SK-N-MC (cell line): Measurements from ENCODE around the gene PTPRA.
"Not testable (repeated sequence)": the region's sequence is repeated elsewhere in the genome, so short reads cannot be mapped to it uniquely, and the experiment has no call there.

Source experiments
- DNase-seq: peaks from one replicate; pipeline ENCODE4 v3.0.0-alpha.2; 2011; ENCODE audit warnings: low read depth, low spot score
- H3K27ac ChIP-seq: fragments of 200-600 bp; sonication (generic); 2 replicates; pipeline ENCODE4 v1.5.1; 2016; ENCODE audit warnings: mixed run types
- H3K36me3 ChIP-seq: fragments of 200-600 bp; sonication (generic); 2 replicates; pipeline ENCODE4 v1.6.1; 2017; ENCODE audit warnings: antibody characterized with exemption, low read length, mixed read lengths; ENCODE audit not compliant: insufficient read depth
- H3K4me3 ChIP-seq: fragments of 200-600 bp; sonication (generic); 2 replicates; pipeline ENCODE4 v1.5.1; 2016
- H3K9ac ChIP-seq: fragments of 200-600 bp; sonication (generic); 2 replicates; pipeline ENCODE4 v1.8.0; 2017; ENCODE audit warnings: mixed run types, mixed read lengths; ENCODE audit not compliant: insufficient read length
- H3K9me3 ChIP-seq: fragments of 200-600 bp; sonication (generic); 2 replicates; pipeline ENCODE4 v1.6.1; 2017; ENCODE audit warnings: low read depth, mild to moderate bottlenecking, antibody characterized with exemption, low read length, moderate library complexity, mixed read lengths
- EZH2 ChIP-seq: fragments of 200-600 bp; sonication (generic); IDR thresholded peaks from one replicate; pipeline ENCODE4 v1.6.1; 2017; ENCODE audit warnings: antibody characterized with exemption
- FOXP2 ChIP-seq: optimal IDR thresholded peaks from 2 replicates; pipeline ENCODE3; 2011; ENCODE audit warnings: mild to moderate bottlenecking, moderate library complexity; ENCODE audit not compliant: insufficient read depth; ENCODE audit errors: extremely low read length, control extremely low read depth
- POLR2AphosphoS5 ChIP-seq: IDR thresholded peaks from 2 replicates; pipeline ENCODE4 v1.6.1; 2012; ENCODE audit warnings: mild to moderate bottlenecking, low read depth, low read length, borderline replicate concordance

PTPRA gene

GRCh38 chr20:3045042-3045815 is 171.9 kb downstream of the PTPRA start:
- TF ChIP-seq EZH2, result no peak
- no peak for TF ChIP-seq FOXP2
- TF ChIP-seq POLR2AphosphoS5, result no peak
- no peak for DNase-seq
- Histone ChIP-seq H3K9ac (peak overlapping the region; percentile 87), H3K4me3 (peak overlapping the region; percentile 99), H3K27ac (no peak overlapping the region), H3K36me3 (peaks cover 20% of the 10 kb centered on the region), H3K9me3 (no peaks in the 10 kb centered on the region)

DNA sequence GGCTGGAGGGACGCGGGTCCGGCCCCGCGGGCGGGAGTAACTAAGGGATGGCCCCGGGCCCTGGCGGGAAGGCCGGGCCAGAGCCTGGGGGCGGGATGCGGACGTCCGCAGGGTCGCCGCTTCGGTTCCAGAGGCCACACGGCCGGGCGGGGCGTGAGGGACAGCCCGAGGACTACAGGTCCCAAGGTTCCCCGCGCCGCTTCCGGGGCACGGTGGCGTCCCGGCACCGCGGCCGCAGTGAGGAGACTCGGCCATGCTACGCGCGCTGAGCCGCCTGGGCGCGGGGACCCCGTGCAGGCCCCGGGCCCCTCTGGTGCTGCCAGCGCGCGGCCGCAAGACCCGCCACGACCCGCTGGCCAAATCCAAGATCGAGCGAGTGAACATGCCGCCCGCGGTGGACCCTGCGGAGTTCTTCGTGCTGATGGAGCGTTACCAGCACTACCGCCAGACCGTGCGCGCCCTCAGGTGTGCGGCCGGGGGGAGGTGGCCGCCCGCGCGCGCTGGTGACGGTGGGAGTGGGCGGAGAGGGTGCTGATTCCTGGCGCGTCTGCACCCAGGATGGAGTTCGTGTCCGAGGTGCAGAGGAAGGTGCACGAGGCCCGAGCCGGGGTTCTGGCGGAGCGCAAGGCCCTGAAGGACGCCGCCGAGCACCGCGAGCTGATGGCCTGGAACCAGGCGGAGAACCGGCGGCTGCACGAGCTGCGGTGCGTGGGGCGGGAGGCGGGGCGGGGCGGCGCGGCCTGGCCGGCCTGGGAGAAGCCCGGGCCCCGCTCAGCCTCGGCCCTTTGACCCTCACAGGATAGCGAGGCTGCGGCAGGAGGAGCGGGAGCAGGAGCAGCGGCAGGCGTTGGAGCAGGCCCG is 172.8 kb downstream of the PTPRA start, which contains the start of gene MRPS26:
MRPS26 (plus strand) TSS at position 237 of the 861 bp plus-strand sequence; CDS start at position 254, 17 bp downstream.
- Histone ChIP-seq H3K27ac (no peak within 1 kb of the TSS), H3K4me3 (peak within 1 kb of the TSS; percentile 99), H3K36me3 (peaks cover 20% of the 10 kb centered on the region), H3K9me3 (no peaks in the 10 kb centered on the region), H3K9ac (peak within 1 kb of the TSS; percentile 87)
- TF ChIP-seq POLR2AphosphoS5 (peak; percentile 81; the same call in 1 of the 2 replicates), EZH2 (no peak), FOXP2 (no peak)
- no peak for DNase-seq

GRCh38 chr20:3046677-3047462 is 173.6 kb downstream of the PTPRA start:
- TF ChIP-seq POLR2AphosphoS5, result no peak
- no peak for TF ChIP-seq FOXP2
- TF ChIP-seq EZH2, result no peak
- Histone ChIP-seq H3K4me3 (peak overlapping the region; percentile 99), H3K27ac (no peak overlapping the region), H3K9ac (peak overlapping the region; percentile 87), H3K9me3 (no peaks in the 10 kb centered on the region), H3K36me3 (peaks cover 20% of the 10 kb centered on the region)
- DNase-seq, result no peak

- DNase-seq, result no peak
- Histone ChIP-seq H3K4me3 (no peak overlapping the region), H3K36me3 (peaks cover 20% of the 10 kb centered on the region), H3K9ac (no peak overlapping the region), H3K27ac (no peak overlapping the region), H3K9me3 (no peaks in the 10 kb centered on the region)
- no peak for TF ChIP-seq POLR2AphosphoS5
- TF ChIP-seq FOXP2, result no peak
- TF ChIP-seq EZH2, result no peak
Observed at GRCh38 chr20:3047486-3048419, 174.5 kb downstream of the PTPRA start.

DNA sequence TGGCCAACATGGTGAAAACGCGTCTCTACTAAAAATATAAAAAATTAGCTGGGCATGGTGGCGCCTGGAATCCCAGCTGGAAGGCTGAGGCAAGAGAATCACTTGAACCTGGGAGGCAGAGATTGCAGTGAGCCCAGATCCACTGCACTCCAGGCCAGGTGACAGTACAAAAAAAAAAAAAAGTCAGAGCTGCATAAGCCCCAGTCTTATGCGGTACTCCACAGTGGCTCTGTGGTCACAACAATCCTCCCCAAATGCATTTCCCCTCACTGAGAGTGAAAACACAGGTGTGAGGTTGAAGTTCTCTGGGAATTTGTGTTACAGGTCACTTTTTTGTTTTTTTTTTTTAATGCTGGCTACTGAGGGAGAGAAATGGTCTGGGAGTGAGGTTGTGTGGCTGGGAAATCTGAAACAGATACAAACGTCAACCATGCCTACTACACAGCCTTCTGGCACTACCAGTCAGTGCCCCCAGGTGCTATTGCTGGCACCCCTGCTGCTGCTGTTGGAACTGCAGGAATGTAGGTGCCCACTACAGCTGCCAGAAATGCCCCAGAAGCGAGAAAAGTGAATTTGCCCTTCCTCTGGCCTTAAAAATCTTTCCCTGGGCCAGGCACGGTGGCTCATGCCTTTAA is 178.2 kb downstream of the PTPRA start:
- TF ChIP-seq FOXP2 (no peak), EZH2 (no peak), POLR2AphosphoS5 (no peak)
- Histone ChIP-seq H3K4me3 (no peak overlapping the region), H3K27ac (no peak overlapping the region), H3K9me3 (no peaks in the 10 kb centered on the region), H3K36me3 (peaks cover 20% of the 10 kb centered on the region), H3K9ac (no peak overlapping the region)
- DNase-seq, result no peak

- no peak for DNase-seq
- Histone ChIP-seq H3K9me3 (no peaks in the 10 kb centered on the region), H3K27ac (no peak overlapping the region), H3K4me3 (no peak overlapping the region), H3K36me3 (no peaks in the 10 kb centered on the region), H3K9ac (no peak overlapping the region)
- no peak for TF ChIP-seq FOXP2
- TF ChIP-seq POLR2AphosphoS5, result no peak
- no peak for TF ChIP-seq EZH2
Observed at GRCh38 chr20:3059489-3059888, 186.2 kb downstream of the PTPRA start.

DNA sequence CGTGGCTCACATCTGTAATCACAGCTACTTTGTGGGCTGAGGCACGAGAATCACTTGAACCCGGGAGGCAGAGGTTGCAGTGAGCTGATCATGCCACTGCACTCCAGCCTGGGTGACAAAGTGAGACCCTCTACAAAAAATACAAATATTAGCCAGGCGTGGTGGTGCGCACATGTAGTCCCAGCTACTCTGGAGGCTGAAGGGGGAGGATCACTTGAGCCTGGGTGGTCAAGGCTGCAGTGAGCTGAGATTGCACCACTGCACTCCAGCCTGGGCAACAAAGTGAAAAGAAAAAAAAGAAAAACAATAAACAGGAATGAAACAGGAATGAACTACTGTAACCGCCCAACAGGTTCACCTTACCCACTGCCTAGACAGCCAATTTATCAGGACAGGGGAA is 190.8 kb downstream of the PTPRA start:
- not testable (repeated sequence) for DNase-seq, H3K9me3 ChIP-seq, H3K27ac ChIP-seq, H3K9ac ChIP-seq, H3K4me3 ChIP-seq, H3K36me3 ChIP-seq
